Fibroblast of villous mesenchyme (primary cell): Measurements from ENCODE around the gene SLC23A1. TPM values are rescaled to one million over a fixed set of nuclear protein-coding genes. Genes with fewer than 3 reads are reported as not detected.

Experiments
- DNase-seq: peaks from one replicate; pipeline ENCODE4 v3.0.0-alpha.2; 2010; ENCODE audit warnings: low read depth
- H3K4me3 ChIP-seq: 2 replicates; pipeline ENCODE4 v1.5.1; 2011; ENCODE audit warnings: low read depth, mild to moderate bottlenecking, low read length
- total RNA-seq: library from RNA; depleted of rRNA; stranded (reverse); fragments of >200 nt; gene quantifications from 2 replicates; pipeline ENCODE4 v1.2.3, GENCODE V29; 2012
- TF ChIP-seq, protein P1 (sequence below): IDR thresholded peaks from 2 replicates; pipeline ENCODE4 v1.5.1; 2012; ENCODE audit warnings: low read depth, mild to moderate bottlenecking, low read length; ENCODE audit not compliant: insufficient read depth

The SLC23A1 gene
- total RNA-seq, 1 donor, result not detected

DNA sequence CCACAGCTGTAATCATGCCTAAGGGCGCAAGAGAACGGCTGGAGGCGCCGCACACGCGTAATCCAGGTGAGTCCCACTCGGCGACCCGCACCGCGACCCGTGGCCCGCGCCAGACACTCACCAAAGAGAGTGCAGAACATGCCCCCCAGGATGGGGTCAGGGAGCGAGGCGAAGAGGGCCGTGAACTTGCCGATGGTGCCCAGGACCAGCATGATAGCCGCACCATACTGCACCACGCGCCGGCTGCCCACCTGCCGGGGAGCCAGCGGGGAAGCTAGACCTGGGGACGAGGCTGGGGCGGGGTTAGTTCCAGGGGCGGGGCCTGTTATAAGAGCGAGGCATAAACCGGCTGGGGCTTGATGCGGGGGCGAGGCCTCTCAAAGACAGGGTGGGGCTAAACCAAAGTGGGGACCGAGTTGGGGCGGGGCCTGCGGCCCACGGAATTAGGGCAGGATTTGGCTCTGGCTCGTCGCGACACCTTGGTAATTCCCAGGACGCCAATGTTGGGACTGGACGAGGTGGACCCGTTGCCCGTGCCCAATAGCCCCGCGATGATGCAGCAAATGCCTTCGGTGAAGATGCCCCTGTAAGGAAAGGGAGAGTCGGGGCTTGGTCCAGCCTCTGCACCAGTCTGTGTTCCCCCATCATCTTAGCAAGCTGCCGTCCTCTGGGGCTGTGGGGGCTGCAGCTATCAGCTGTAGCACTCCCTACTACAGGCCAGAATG lies 4.8 kb downstream of the SLC23A1 start:
- no peak for DNase-seq
- H3K4me3 ChIP-seq, result no peak overlapping the region
- TF ChIP-seq, protein P1, sequence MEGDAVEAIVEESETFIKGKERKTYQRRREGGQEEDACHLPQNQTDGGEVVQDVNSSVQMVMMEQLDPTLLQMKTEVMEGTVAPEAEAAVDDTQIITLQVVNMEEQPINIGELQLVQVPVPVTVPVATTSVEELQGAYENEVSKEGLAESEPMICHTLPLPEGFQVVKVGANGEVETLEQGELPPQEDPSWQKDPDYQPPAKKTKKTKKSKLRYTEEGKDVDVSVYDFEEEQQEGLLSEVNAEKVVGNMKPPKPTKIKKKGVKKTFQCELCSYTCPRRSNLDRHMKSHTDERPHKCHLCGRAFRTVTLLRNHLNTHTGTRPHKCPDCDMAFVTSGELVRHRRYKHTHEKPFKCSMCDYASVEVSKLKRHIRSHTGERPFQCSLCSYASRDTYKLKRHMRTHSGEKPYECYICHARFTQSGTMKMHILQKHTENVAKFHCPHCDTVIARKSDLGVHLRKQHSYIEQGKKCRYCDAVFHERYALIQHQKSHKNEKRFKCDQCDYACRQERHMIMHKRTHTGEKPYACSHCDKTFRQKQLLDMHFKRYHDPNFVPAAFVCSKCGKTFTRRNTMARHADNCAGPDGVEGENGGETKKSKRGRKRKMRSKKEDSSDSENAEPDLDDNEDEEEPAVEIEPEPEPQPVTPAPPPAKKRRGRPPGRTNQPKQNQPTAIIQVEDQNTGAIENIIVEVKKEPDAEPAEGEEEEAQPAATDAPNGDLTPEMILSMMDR, result no peak

DNA sequence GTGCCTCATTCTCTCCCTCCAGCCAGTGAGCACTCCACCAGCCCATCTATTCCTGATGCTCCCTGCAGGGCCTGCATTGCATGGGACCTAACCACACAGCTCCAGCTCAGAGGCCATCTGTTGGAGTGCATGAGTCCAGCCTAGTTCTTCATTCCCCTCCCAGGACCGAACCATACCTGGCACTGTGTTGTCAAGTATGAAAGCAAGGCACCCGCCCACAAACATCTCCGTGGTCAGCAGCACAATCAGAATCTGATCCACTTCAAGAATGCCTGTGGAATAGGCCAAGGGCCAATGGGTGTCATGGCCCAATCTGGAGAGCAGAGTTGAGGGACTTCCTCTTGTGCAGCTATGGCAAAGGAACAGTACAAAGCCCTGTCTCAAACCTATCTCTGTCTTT lies 5.9 kb downstream of the SLC23A1 start:
- no peak overlapping the region for H3K4me3 ChIP-seq
- DNase-seq, result no peak
- TF ChIP-seq, protein P1, result no peak

DNA sequence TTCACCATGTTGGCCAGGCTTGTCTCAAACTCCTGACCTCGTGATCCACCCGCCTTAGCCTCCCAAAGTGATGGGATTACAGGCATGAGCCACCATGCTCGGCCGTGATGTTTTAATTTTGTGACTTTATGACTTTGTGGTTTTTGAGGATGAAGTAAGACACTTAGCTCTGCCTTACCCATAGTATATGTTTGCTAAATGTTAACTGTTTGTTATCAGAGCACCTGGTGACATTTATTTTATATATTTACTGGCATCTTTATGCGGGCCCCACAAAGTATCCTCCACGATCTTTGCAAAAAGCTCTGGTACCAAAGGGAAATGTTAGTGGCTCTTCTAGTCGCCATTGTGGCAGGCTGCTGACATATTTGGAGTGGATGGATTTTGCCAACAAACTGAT lies 6.7 kb downstream of the SLC23A1 start:
- no peak for DNase-seq
- TF ChIP-seq, protein P1, result no peak
- no peak overlapping the region for H3K4me3 ChIP-seq

DNA sequence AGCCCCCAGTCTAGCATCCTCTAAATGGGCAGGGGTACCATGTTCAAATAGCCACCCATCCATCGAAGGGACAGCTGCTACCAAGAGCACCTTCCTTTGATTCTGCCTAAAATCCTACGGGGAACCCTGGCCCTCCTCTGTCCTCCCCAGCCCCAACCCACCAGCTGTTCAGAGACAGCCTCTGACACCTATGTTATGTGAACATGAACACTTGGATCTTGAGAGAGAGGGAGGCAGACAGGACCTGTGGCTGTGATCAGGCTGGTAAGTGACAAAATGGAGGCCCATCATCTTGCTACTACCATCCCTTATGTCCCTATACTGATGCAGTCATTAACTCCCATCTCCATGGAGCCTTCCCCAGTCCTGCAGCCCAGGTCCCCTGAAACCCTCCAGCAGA lies 8.2 kb downstream of the SLC23A1 start:
- TF ChIP-seq, protein P1, result no peak
- no peak overlapping the region for H3K4me3 ChIP-seq
- DNase-seq, result no peak

DNA sequence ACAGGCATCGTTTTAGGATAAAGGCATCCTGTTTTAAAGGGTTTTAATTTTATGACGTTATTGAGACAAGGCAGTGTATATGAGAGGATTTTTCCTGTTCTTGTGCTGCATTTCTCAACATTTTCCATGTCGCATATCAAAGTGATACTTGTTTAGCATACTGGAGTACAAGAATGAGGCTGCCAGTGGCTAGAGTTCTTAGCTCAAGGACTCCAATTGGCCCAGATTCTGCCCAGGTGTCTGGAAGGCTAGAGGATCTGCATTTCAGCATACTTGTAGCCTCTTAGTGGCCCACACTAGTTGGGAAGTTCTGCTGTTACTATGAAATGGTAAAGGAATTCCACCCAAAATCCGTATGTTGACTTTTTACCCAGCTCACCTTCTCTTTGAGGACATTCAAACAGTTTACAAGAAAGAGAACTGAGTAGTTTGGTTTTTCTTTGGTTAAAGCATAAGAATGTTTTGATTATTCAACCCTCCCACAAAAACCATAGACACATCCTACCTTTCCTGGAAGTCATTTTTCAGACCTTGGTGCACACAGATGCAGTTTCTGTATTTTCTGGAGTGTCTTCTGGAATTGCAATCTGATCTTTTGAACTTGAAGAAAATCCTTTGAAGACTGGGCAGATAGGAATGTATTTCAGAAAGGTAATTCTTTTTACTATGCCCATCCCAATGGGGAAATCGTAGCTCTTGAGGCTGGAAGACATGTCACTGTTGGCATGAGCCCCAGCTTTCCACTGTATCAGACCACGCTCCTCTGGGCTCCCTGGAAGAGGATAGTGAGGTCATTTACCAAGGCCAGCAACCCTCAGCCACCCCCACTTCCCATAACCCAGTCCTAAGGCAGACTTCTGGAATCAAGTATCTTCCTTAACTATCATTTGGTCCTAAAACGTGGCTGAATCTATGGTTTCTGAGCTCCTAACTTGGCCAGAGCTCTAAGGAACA lies 11.3 kb downstream of the SLC23A1 start:
- no peak for DNase-seq
- TF ChIP-seq, protein P1, result no peak
- no peak overlapping the region for H3K4me3 ChIP-seq

DNA sequence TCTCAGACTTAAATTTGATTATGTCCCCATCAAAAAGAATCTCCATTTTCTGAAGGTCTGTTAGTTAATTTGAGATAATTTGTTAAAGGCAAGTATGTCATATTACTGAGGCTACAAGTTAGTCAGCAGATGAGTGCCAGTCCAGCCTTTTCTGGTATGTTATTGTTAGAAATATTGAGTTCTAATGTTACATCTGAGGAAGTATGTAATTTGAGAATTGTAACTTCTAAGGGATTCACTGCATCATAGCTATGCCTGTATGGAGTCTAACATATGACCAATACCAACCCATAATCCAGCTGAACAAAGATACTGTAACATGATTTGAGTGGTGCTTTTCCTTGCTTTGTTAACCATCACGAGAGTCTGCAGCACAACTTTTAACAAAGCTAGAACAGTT lies 13.9 kb downstream of the SLC23A1 start:
- TF ChIP-seq, protein P1, result no peak
- H3K4me3 ChIP-seq, result no peak overlapping the region
- DNase-seq, result no peak
